ENCODE measurements around the gene ZDHHC6. TPM values are rescaled to one million over a fixed set of nuclear protein-coding genes. Genes with fewer than 3 reads are reported as not detected.
"Not testable (repeated sequence)": the region's sequence is repeated elsewhere in the genome, so short reads cannot be mapped to it uniquely, and the experiment has no call there.

ZDHHC6 gene
- total RNA-seq, 1 donor from 2014 or later = 29.3 TPM

DNA sequence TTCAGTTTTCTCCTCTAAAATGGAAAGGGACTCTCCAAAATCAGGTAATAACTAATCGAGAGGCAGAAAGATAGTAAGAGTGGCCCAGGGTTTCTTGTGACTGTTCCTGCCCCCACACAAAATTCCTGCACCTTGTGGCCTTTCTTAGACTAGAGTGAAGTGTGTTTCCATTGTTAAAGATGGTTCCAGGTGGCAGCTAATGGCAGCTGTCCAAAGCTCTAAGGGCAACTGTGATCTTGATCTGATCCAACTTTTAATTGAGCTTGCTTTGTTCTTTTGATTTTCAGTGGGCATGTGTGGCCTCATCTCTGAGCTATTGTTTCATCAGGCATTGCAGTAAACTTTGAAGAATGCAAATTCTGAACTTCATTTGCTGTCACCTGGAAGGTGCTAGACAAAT is 53.4 kb downstream of the ZDHHC6 start:
- DNase-seq (ENCODE audit: low read depth, low spot score) = no peak

DNA sequence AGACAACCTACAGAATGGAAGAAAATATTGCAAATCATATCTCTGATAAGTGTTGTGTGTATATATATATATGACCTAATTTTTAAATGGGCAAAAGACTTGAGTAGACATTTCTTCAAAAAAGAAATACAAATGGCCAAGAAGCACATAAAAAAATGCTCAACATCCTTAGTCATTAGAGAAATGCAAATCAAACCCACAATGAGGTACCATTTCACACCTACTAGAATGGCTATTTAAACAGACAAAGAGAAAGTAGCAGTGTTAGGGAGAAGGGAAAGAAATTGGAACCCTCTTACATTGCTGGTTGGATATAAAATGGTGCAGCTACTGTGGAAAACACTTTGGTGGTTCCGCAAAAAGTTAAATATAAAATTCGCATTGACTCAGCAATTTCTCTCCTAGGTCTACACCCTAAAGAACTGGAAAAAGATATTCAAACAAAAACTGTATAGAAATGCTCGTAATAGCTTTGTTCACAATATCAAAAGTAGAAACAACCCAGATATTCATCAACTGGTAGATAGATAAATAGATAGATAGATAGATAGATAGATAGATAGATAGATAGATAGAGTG is 56.5 kb downstream of the ZDHHC6 start:
- DNase-seq (ENCODE audit: low read depth, low spot score) = no peak

DNA sequence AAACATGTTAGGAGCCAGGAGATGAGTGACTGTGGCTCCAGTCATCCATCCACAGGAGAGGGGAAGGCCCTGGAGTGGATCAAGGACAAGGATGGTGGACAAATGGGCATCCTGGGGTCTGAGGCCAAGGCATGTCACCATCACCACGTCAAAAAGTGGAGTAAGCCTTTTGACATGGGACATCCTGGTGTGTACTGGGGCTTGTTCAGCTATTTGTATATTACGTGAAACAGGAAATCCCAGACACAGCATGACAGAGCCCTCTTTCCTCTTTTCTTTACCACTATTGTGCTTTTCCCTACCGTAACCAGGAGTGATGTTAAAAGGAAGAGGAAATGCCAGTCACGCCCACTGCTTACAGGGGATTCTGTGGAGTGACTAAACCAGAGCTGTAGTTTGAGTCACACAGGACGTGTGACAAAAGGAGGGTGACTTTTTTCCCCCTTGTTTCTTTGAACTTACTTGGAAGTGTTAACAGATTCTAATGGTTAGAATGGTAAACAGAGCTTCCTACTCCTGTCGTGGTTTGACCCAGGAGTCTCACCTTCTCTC is 57.4 kb downstream of the ZDHHC6 start:
- DNase-seq (ENCODE audit: low read depth, low spot score) = peak; percentile 84

DNA sequence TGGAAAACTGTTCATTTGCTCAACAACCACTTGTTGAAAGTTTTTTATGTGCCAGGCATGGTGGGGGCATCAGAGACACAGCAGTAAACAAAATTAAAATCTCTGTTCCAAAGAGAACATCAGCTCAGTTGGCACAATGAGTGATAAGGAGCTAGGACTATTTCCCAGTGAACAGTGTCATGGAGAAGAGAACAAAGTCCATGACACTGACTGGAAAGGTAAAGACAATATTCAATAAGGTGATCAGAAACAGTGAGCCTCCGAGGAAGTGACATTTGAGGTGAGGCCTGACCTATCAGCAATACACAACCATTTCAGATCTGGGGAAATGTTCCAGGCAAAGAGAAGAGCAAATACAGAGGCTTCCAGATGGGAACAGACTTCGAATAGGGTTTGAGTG is 58.2 kb downstream of the ZDHHC6 start:
- no peak for DNase-seq (ENCODE audit: low read depth, low spot score)

DNA sequence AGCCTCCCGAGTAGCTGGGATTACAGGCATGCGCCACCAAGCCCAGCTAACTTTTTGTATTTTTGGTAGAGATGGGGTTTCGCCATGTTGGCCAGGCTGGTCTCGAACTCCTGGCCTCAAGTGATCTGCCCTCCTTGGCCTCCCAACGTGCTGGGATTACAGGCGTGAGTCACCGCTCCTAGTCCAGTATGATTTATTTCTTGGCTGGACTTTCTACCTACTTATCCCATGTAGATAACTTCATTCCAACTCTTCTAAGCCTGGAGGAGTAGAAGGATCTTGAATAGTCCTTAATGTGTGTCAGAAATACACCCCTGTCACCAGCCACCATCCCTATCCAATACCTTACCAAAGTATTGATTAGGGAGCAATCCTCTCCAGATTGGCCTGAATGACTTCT is 58.7 kb downstream of the ZDHHC6 start:
- not testable (repeated sequence) for DNase-seq (ENCODE audit: low read depth, low spot score)

DNA sequence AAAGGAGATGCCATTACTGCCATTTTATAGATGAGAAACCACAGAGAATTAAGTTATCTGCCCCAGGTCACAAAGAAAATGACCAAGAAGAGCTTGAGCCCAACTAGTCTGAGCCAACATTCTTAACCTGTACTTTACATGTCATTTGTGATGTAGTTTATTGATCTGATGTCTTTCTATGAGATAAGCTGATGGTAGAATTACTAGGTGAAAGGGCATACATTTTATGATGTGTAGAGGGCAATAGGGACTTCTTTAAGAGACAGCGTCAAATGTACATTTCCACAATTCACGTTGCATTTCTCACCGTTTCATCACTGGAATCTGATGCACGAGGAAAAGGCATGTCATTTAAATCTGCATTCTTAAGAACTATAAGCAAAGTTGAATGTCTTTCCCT is 61.5 kb downstream of the ZDHHC6 start:
- no peak for DNase-seq (ENCODE audit: low read depth, low spot score)

DNA sequence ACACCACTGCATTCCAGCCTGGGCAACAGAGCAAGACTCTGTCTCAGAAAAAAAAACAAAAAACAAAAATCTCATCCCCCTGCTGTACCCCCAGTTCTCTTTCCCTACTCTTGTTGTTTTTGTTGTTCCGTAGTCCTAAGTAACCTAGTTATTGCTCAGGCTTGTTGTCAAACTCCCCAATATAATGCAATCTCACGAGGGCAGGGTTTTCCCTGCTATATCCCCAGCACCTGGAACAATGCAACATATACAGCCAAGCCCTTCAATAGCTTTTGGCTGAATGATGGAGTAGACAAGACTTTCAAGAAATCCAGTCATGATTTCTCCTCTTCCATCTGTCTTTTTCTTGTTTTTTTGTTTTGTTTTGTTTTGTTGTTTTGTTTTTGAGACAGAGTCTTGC is 62.6 kb downstream of the ZDHHC6 start:
- no peak for DNase-seq (ENCODE audit: low read depth, low spot score)

DNA sequence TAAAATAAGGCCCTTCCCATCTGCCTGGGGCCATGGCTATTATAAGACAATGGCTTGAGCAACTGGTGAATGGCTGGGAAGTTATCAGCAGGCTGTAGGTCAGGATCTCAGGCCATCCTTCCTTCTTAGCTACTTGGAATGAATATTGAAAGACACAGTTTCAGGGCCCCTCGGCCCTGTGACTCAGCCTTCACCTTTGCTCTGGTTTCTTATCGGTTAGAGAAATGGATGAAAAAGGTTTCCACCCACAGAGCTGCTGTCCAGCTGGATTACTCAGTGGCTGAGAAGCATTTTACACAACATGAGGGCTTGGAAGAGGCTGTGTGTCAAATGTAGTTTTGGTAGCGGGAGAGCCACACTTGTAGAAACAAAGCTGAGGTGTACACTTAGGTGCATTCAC is 63.4 kb downstream of the ZDHHC6 start:
- DNase-seq (ENCODE audit: low read depth, low spot score) = peak; percentile 58

DNA sequence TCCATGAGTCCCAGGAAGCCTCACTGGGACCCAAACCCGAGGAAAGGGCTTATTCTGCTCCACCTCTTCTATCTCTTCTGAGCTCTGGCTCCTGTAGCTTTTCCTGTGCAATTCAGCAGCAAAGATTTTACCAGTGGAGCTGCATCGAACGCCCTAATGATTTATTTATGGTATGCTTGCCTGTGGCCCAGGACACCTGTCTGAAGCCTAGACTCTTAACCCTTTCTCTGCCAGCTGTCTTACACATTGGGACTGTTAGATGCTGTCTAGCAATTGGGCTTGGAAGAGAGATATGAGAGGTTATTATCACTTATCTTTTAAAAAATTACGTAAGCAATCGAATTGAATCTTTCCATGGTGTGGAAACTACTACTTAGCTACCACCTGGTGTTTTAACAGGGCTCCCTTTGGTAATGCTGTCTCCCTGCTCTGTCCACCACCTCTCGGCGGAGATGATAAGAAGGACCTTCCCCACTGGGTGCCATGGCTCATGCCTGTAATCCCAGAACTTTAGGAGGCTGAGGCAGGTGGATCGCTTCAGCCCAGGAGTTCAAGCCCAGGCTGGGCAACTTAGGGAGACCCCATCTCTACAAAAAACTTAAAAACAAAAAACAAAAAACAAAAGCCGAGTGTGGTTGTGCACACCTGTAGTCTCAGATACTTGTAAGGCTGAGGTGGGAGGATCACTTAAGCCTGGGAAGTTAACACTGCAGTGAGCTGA is 64.0 kb downstream of the ZDHHC6 start:
- no peak for DNase-seq (ENCODE audit: low read depth, low spot score)

Other genes starting within 250 kb of the ZDHHC6 start
- gene TECTB, start 163.5 kb downstream of the ZDHHC6 start, total RNA-seq = not detected in 2 replicates
- gene ACSL5, start 72.8 kb downstream of the ZDHHC6 start, total RNA-seq = 11.9 and 22.7 TPM in 2 replicates
- 21.1 and 31.0 TPM in 2 replicates for gene VTI1A, start 301 bp upstream of the ZDHHC6 start, total RNA-seq

All from pulmonary artery endothelial cell (primary cell).